Stimulated activated CD8-positive, alpha-beta memory T cell treated with anti-CD3 and anti-CD28 coated beads, Interleukin-4, amount 100 ng/mL, for 1 hour (primary cell): Measurements from ENCODE around the gene PXMP4.
A peak's percentile ranks its signal among the peaks of the same experiment; 100 is the strongest.

Experiments
- DNase-seq, 2 donors: peaks; one replicate each; pipeline ENCODE4 v3.0.0-alpha.2; 2020; ENCODE audit warnings: low read depth in 2 of 2, low spot score in 1 of 2

Gene PXMP4

DNA sequence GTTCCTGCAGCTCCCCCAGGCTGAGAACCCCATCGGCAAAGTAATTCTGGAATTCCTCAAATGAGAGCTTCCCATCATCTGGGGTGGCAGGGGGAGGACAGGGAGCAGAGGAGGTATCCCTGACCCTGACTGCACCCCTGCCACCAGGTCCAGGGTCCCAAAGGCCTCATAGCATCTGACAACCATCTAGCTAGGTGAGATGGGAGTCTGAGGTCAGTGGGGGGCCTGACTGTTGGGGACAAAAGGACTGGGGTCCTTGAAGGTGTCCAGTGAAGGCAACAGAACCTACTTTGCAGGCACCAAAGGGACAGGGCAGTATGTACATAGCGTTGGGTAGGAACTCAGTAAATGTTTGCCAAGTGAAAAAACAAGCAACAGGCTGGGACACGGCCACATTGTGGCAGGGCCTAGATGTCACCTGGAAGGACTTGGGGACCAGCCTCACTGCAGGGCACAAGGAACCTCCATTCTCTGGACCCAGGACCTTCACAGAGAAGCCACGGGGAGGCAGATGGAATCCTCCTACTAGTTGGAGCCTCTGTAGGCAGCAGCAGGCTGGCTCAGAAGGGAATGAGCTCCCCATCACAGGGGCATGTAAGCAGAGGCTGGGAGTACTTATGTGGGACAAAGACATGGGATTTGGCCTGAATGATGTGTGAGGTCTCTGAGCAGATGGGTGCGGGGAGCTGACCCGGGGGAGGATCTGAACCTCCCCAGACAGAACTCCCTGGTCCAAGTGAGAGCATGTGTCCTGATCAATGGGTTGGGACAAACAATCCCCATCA is 49.2 kb downstream of the PXMP4 start:
- no peak for DNase-seq

DNA sequence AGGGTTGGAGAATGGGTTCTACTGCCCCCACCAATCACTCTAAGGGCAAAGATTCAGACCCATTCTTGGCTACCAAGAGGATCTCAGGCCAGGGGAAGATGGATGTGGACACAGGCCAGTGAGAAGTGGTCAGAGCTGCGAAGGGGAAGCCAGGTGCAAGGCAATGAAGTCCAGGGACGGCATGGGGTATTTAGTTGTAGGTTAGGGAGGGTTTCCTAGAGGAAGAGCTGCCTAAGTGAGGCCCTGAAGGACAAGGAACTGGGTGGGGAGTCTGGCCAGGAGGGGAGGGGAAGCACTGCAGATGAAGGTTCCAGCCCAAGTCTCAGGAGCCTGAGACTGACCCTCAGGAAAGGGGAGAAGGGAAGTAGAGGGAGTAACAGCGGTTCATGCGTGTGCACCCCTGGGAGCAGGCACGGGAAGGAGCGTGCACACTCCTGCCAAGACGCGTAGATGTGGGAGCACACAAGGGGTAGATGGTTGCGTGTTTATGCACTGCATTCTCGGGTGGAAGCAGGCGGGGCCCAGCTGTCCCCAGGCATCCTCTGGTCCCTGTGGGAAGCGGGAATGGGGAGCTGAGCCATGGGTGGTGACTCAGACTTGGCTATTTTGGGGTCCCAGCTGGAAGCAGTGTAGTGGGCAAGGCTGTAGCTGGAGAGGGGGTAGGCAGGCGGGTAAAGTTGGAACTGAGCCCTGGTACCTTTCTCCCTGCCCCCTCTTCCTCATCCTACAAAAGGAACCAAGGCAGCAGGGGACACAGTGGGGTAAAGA is 50.1 kb downstream of the PXMP4 start:
- DNase-seq = no peak

- DNase-seq = no peak
Measured at GRCh38 chr20:33669224-33669623, 50.9 kb downstream of the PXMP4 start.

DNA sequence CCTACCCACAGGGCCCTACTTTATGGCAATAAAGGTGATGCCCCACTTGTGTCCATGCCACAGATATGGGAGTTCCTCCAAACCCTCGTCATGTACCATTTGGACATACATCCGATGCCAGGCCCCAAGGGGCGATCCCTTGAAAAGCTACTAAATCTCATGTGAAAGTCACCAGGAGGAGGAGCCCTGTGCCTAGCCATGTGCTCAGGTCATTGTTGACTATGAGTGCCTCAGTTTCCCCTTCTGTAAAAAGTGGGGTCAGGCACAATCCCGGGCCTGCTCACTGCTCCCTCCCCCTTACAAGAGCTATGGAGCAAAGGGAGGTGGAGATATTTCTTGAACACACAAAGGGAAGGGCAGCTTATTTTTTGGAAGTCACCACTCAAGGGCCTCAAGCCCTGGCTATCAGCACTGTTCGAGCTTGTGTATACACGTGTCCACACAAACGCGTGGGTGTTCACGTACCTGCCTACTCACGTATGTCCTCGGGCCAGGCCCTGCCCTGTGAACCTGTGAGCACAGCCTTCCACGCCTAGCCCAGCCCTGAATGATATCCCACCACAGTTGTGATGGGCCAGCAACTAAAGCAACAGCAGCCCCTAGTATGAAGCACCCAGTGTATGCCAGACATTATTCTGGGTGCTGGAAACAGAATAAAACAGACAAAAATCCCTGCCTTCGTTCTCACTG is 51.5 kb downstream of the PXMP4 start:
- DNase-seq = no peak

DNA sequence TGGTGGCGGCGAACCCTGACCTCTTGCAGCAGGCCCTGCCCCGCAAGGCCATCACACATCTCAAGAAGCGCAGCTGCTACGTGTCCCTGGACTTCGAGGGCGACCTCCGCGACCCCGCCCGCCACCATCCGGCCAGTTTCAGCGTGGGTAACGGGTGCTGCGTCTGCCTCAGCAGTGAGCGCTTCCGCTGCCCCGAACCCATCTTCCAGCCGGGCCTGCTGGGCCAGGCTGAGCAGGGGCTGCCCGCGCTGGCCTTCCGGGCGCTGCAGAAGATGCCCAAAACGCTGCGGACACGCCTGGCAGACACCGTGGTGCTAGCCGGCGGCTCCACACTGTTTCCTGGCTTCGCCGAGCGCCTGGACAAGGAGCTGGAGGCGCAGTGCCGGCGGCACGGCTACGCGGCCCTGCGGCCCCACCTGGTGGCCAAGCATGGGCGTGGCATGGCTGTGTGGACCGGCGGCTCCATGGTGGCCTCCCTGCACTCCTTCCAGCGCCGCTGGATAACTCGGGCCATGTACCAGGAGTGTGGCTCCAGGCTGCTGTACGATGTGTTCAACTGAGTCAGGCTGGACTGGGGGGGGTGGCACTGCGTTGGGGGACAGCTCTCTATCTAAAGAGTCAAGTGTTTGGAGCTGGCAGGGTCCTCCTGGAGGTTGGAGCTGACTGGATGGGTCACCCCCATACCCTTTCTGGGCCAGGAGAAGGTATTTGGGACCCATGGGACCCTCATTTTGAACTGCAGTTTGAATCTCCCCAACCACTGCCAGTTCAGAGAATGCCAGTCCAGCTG is 52.2 kb downstream of the PXMP4 start:
- peak; percentile 61 to 62 for DNase-seq

- no peak for DNase-seq
Measured at GRCh38 chr20:33667245-33667675, 52.9 kb downstream of the PXMP4 start.

GRCh38 chr20:33666293-33667244 is 53.5 kb downstream of the PXMP4 start, which contains the start of gene ACTL10:
ACTL10 (plus strand) TSS chr20:33666943; CDS start chr20:33667498, 555 bp downstream.
- peak; percentile 58 to 63 for DNase-seq

GRCh38 chr20:33664762-33665144 is 55.4 kb downstream of the PXMP4 start:
- DNase-seq = no peak

DNA sequence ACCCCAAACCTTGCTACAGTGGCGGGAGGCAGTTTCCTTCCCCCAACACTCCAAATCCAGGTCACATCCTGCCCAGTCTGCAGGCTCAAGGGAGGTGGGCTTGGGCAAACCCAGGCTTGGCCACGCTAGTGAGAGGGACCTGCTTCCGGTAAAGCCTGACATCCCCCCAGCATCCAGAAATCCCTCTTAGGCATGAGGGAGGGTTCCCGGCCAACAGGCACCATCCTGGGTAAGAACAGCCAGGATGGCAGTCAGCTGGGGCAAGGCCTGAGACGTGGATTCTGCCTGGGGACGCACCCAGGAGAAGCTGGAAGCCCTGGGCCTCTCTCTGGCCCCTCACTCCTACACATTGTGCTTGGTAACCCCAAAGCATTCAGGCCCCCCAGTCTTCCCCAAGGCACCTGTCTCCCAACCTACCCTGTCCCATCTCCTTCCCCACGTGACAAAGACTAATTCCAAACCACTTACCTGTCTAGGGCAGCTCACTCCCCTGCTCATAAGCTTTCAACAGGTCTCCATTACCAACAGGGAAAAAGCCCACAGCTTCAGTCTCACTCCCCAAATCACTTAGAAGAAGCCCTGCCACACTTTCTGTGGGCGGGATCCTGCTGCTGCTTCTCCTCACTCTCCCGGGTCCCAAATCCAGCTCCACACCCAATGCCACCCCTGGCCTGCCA is 55.9 kb downstream of the PXMP4 start:
- no peak for DNase-seq

GRCh38 chr20:33663161-33664084 is 56.7 kb downstream of the PXMP4 start:
- peak; percentile 57 to 66 for DNase-seq

DNA sequence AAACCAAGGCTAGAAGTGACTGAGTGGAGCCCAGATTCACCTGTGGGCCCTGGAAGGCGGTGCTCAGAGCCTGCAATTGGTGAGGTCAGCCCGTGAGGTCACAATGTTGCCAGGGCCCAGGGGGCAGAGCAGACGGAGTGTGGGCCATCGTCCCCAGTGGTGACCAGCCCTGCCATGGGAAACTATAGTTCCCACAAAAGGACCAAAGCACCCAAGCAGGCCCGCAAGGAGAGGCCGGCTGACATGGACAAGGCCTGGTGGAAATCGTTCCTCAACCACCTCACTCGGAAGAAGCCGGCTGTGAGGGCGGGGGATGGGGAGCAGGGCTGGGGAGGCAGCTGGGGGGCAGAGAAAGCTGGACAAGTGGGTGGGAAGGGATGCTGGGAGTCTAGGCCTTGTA is 57.9 kb downstream of the PXMP4 start, which contains the start of gene C20orf144:
C20orf144 (plus strand) TSS at position 156 of the 400 bp plus-strand sequence; CDS start at position 175, 19 bp downstream.
- no peak for DNase-seq

DNA sequence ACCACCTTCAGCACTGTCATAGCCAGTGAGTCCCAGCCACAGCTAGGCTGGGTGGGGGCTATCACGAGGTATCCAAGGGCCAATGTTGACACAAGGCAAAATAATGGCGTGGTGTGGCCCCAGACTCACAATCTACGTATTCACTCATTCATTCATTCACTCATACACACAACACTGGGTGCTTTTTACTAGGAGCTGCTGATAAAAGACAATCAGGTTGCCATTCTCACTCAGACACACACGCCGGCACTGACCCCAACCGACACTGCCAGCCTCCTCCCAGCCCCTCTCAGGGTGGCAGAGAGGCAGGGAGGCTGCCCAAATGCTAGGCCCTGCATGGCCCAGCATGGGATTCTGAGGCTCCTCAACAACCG is 59.4 kb downstream of the PXMP4 start:
- no peak for DNase-seq

DNA sequence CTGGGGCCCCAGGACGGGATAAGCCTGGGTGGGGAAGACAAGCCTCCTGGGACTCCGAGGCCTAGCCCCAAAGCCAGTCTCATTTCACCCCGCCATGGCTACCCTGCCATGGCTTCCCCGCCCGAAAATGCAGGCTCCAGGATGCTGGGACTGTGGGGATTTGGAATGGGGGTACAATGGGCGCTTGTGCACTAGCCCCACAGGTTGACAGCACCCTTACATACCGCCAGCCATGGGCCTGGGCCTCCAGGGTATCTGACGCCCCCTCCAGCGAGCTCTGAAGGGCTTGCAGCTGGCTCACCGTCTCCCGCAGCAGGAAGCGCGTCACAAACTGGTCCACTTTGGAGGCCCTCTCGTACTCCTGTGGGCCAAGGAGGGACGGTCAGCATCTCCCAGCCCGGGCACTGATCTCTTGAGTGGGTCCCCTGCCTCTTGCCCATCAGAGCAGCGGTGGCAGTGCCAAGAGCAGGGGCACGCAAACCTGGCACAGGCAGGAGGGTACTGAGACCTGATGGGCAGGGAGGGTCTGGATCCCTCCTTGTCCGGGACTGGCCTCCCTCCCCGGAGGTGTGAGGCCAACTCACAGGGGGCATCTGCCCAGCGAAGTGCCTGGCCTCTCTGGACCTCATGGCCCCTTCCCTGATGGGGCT is 60.0 kb downstream of the PXMP4 start:
- DNase-seq = no peak

DNA sequence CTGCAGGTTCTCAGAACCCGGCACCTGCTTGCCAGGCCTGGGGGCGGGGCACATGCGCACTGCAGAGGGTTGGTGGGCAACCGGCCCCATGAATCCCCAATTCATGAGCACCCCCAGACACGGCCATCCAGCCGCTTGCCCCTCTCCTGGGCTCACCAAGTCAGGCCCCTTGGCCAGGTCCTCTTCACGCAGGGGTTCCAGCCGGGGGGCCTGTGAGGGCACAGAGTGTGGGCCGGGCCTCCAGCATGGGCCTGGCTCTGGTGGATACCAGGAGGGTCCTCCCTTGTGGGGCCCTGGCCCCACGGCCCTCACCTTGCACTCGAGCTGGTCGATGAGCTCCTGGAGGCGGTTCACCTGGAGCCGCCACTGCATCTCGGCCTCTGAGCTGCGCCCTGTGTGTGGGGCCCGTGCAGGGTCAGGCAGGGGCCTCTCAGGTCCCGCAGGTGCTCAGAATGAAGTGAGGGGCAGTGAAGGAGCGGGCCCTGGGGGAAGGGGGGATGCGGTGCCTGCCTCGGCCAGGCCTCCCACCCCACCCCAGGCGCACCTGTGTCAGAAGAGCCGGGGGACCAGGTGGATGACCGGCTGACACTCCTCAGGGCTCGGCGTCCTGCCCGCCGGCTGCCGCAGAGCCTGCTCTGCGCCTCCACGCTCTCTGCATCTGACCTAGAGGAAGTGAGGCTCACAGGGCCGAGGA is 60.6 kb downstream of the PXMP4 start:
- DNase-seq = no peak

GRCh38 chr20:33658929-33659328 is 61.2 kb downstream of the PXMP4 start:
- DNase-seq = no peak

- DNase-seq = no peak
Measured at GRCh38 chr20:33658510-33658909, 61.6 kb downstream of the PXMP4 start.

- no peak for DNase-seq
Measured at GRCh38 chr20:33657704-33658095, 62.4 kb downstream of the PXMP4 start.
